Stimulated activated naive CD8-positive, alpha-beta T cell treated with anti-CD3 and anti-CD28 coated beads, Interleukin-15, amount 100 ng/mL, for 72 hours (primary cell): ENCODE measurements around the gene SERF1B.
"Not testable (repeated sequence)": the region's sequence is repeated elsewhere in the genome, so short reads cannot be mapped to it uniquely, and the experiment has no call there.

ENCODE experiments used
- ATAC-seq: fragments of 150-1000 bp; cut with Tn5 transposase; 2 replicates; pipeline ENCODE4 v1.10.0; 2021; ENCODE audit warnings: mild to moderate bottlenecking, moderate library complexity
- DNase-seq, 2 donors: peaks; one replicate each; pipeline ENCODE4 v3.0.0; 2021 to 2022
- H3K27ac Mint-ChIP-seq, 2 donors: one replicate each; pipeline ENCODE4 v1.8.0; 2022; ENCODE audit warnings: mild to moderate bottlenecking in 2 of 2, mixed read lengths in 2 of 2, moderate library complexity in 2 of 2
- H3K27me3 Mint-ChIP-seq: one replicate; pipeline ENCODE4 v1.8.0; 2022; ENCODE audit warnings: mixed read lengths
- H3K4me1 Mint-ChIP-seq: one replicate; pipeline ENCODE4 v1.8.0; 2022; ENCODE audit warnings: mild to moderate bottlenecking, mixed read lengths
- H3K4me3 Mint-ChIP-seq, 2 donors: one replicate each; pipeline ENCODE4 v1.8.0; 2022; ENCODE audit warnings: mild to moderate bottlenecking in 2 of 2, mixed read lengths in 2 of 2, moderate library complexity in 1 of 2
- H3K9me3 Mint-ChIP-seq, 2 donors: one replicate each; pipeline ENCODE4 v1.8.0; 2022; ENCODE audit warnings: mixed read lengths in 2 of 2

SERF1B gene

GRCh38 chr5:70025106-70025844 lies at the start of gene SERF1B:
SERF1B (plus strand) TSS chr5:70025251; CDS start chr5:70025452, 201 bp downstream.
- H3K27me3 Mint-ChIP-seq, H3K27ac Mint-ChIP-seq, H3K9me3 Mint-ChIP-seq, DNase-seq, H3K4me1 Mint-ChIP-seq, H3K4me3 Mint-ChIP-seq: not testable (repeated sequence)
- ATAC-seq, result peak; percentile 94

GRCh38 chr5:69991713-69992112 lies 33.3 kb upstream of the SERF1B start:
- not testable (repeated sequence) for H3K4me1 Mint-ChIP-seq, ATAC-seq, H3K4me3 Mint-ChIP-seq, H3K27ac Mint-ChIP-seq, H3K9me3 Mint-ChIP-seq, DNase-seq, H3K27me3 Mint-ChIP-seq

- H3K9me3 Mint-ChIP-seq, H3K4me3 Mint-ChIP-seq, ATAC-seq, DNase-seq, H3K27me3 Mint-ChIP-seq, H3K27ac Mint-ChIP-seq, H3K4me1 Mint-ChIP-seq: not testable (repeated sequence)
These were observed 29.5 kb upstream of the SERF1B start for GRCh38 chr5:69995535-69995934.

- not testable (repeated sequence) for H3K9me3 Mint-ChIP-seq, ATAC-seq, H3K4me3 Mint-ChIP-seq
These were observed 4.4 kb upstream of the SERF1B start for GRCh38 chr5:70020660-70021059.

GRCh38 chr5:70025845-70026145 lies 744 bp downstream of the SERF1B start:
- ATAC-seq, result peak; percentile 59
- DNase-seq, H3K27ac Mint-ChIP-seq, H3K4me1 Mint-ChIP-seq, H3K9me3 Mint-ChIP-seq, H3K4me3 Mint-ChIP-seq, H3K27me3 Mint-ChIP-seq: not testable (repeated sequence)

More at GRCh38 chr5:70020660-70021059, 4.4 kb upstream of the SERF1B start:
- H3K4me1 Mint-ChIP-seq, H3K27ac Mint-ChIP-seq, H3K27me3 Mint-ChIP-seq, DNase-seq: not testable (repeated sequence)

GRCh38 chr5:70031204-70031603 lies 6.2 kb downstream of the SERF1B start:
- H3K27ac Mint-ChIP-seq, H3K27me3 Mint-ChIP-seq, H3K4me1 Mint-ChIP-seq, DNase-seq, H3K9me3 Mint-ChIP-seq, H3K4me3 Mint-ChIP-seq, ATAC-seq: not testable (repeated sequence)

GRCh38 chr5:70041411-70041810 lies 16.4 kb downstream of the SERF1B start:
- H3K9me3 Mint-ChIP-seq, ATAC-seq, H3K27ac Mint-ChIP-seq, H3K4me3 Mint-ChIP-seq, H3K27me3 Mint-ChIP-seq, H3K4me1 Mint-ChIP-seq, DNase-seq: not testable (repeated sequence)

- not testable (repeated sequence) for H3K9me3 Mint-ChIP-seq, H3K4me1 Mint-ChIP-seq, H3K27ac Mint-ChIP-seq, DNase-seq, H3K4me3 Mint-ChIP-seq, H3K27me3 Mint-ChIP-seq
- peak; percentile 60 for ATAC-seq
These were observed 24.7 kb downstream of the SERF1B start for GRCh38 chr5:70049790-70050142.

GRCh38 chr5:70056289-70056942 lies 31.4 kb downstream of the SERF1B start:
- not testable (repeated sequence) for DNase-seq, H3K4me3 Mint-ChIP-seq, H3K27me3 Mint-ChIP-seq, H3K4me1 Mint-ChIP-seq, H3K27ac Mint-ChIP-seq, ATAC-seq, H3K9me3 Mint-ChIP-seq

- H3K9me3 Mint-ChIP-seq, H3K27ac Mint-ChIP-seq, H3K4me1 Mint-ChIP-seq, H3K4me3 Mint-ChIP-seq, H3K27me3 Mint-ChIP-seq, DNase-seq: not testable (repeated sequence)
- peak; percentile 57 for ATAC-seq
These were observed 32.1 kb downstream of the SERF1B start for GRCh38 chr5:70057140-70057539.

- not testable (repeated sequence) for ATAC-seq, H3K9me3 Mint-ChIP-seq
These were observed 52.6 kb downstream of the SERF1B start for GRCh38 chr5:70077632-70078031.

GRCh38 chr5:70088907-70089464 lies 63.9 kb downstream of the SERF1B start:
- not testable (repeated sequence) for H3K27ac Mint-ChIP-seq, H3K4me3 Mint-ChIP-seq, H3K9me3 Mint-ChIP-seq, ATAC-seq, DNase-seq, H3K4me1 Mint-ChIP-seq, H3K27me3 Mint-ChIP-seq

More at GRCh38 chr5:70077632-70078031, 52.6 kb downstream of the SERF1B start:
- H3K27ac Mint-ChIP-seq, H3K4me1 Mint-ChIP-seq, H3K4me3 Mint-ChIP-seq, H3K27me3 Mint-ChIP-seq, DNase-seq: not testable (repeated sequence)

- not testable (repeated sequence) for H3K4me1 Mint-ChIP-seq, H3K27me3 Mint-ChIP-seq, H3K9me3 Mint-ChIP-seq, ATAC-seq, H3K4me3 Mint-ChIP-seq, DNase-seq, H3K27ac Mint-ChIP-seq
These were observed 66.7 kb downstream of the SERF1B start for GRCh38 chr5:70091776-70092175.
